ENCODE measurements around the gene CCL19.

DNA sequence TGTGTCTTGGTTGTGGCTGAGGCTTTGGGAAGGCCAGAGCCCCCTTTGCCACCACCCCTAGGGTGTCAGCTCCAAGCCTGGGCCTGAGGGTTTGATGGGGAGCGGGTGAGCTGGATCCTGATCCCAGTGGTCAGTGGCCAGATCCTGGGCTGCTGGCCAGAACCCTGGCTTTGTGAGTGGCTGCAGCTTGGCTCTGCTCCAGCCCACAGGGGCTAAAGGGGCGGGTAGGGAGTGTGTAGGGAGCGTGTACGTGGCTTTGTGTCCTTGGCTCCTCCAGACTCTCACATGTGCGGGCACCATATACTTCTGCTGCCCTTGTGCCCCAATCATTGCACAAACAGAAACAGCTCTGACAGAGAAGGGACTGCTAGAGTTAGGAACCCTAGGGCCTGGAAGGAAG, 40.3 kb downstream of the CCL19 start:
- TF ChIP-seq, protein P1, sequence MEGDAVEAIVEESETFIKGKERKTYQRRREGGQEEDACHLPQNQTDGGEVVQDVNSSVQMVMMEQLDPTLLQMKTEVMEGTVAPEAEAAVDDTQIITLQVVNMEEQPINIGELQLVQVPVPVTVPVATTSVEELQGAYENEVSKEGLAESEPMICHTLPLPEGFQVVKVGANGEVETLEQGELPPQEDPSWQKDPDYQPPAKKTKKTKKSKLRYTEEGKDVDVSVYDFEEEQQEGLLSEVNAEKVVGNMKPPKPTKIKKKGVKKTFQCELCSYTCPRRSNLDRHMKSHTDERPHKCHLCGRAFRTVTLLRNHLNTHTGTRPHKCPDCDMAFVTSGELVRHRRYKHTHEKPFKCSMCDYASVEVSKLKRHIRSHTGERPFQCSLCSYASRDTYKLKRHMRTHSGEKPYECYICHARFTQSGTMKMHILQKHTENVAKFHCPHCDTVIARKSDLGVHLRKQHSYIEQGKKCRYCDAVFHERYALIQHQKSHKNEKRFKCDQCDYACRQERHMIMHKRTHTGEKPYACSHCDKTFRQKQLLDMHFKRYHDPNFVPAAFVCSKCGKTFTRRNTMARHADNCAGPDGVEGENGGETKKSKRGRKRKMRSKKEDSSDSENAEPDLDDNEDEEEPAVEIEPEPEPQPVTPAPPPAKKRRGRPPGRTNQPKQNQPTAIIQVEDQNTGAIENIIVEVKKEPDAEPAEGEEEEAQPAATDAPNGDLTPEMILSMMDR (IDR thresholded peaks at IDR 0.05), result no peak
- TF ChIP-seq TCF7L2 (IDR thresholded peaks at IDR 0.05; ENCODE audit: low read depth, low read length) (no peak), POLR2AphosphoS5 (IDR thresholded peaks at IDR 0.05; ENCODE audit: low read depth, low read length) (no peak)

All from Panc1 (cell line).